Astrocyte (in vitro differentiated cells and primary cell): ENCODE results near the gene NCOA4. TPM values are rescaled to one million over a fixed set of nuclear protein-coding genes. Genes with fewer than 3 reads are reported as not detected.

Experiments
- DNase-seq: peaks from one replicate; pipeline ENCODE4 v3.0.0-alpha.2; 2010; ENCODE audit warnings: low read depth
- FAIRE-seq: peaks from 2 replicates; lab custom pipeline; 2011; peaks lifted over from hg19 to GRCh38; lab: Jason Lieb, UNC
- H2AFZ ChIP-seq: 2 replicates; pipeline ENCODE4 v1.6.0; 2012; ENCODE audit warnings: low read depth, low read length, inconsistent platforms
- H3K27ac ChIP-seq: 2 replicates; pipeline ENCODE4 v1.5.1; 2011; ENCODE audit warnings: low read depth, low read length, inconsistent platforms
- H3K27me3 ChIP-seq: 2 replicates; pipeline ENCODE4 v1.6.0; 2011; ENCODE audit warnings: low read length, inconsistent platforms; ENCODE audit not compliant: insufficient read depth
- H3K36me3 ChIP-seq: 2 replicates; pipeline ENCODE4 v1.5.1; 2011; ENCODE audit warnings: low read length, inconsistent platforms; ENCODE audit not compliant: insufficient read depth
- H3K4me1 ChIP-seq: 2 replicates; pipeline ENCODE4 v1.5.1; 2011; ENCODE audit warnings: low read length, inconsistent platforms; ENCODE audit not compliant: insufficient read depth
- H3K4me2 ChIP-seq: 2 replicates; pipeline ENCODE4 v1.6.0; 2012; ENCODE audit warnings: low read length, inconsistent platforms
- H3K4me3 ChIP-seq: 2 replicates; pipeline ENCODE4 v1.5.1; 2011; ENCODE audit warnings: low read depth, mild to moderate bottlenecking, low read length, inconsistent platforms; ENCODE audit not compliant: insufficient read depth
- H3K79me2 ChIP-seq: 2 replicates; pipeline ENCODE4 v1.6.0; 2012; ENCODE audit warnings: mild to moderate bottlenecking, low read length, inconsistent platforms; ENCODE audit not compliant: insufficient read depth
- H3K9ac ChIP-seq: 2 replicates; pipeline ENCODE4 v1.6.0; 2012; ENCODE audit warnings: mild to moderate bottlenecking, low read length, inconsistent platforms
- H3K9me3 ChIP-seq: 2 replicates; pipeline ENCODE4 v1.5.1; 2012; ENCODE audit warnings: low read depth, mild to moderate bottlenecking, low read length, inconsistent platforms; ENCODE audit not compliant: insufficient read depth
- H4K20me1 ChIP-seq: 2 replicates; pipeline ENCODE4 v1.6.0; 2012; ENCODE audit warnings: low read length, inconsistent platforms; ENCODE audit not compliant: insufficient read depth
- H3K27ac Mint-ChIP-seq: one replicate; pipeline ENCODE4 v1.8.0; 2021; ENCODE audit warnings: mild to moderate bottlenecking, mixed read lengths; ENCODE audit not compliant: unreplicated experiment
- H3K27me3 Mint-ChIP-seq: one replicate; pipeline ENCODE4 v1.8.0; 2021; ENCODE audit warnings: low read depth, mixed read lengths; ENCODE audit not compliant: unreplicated experiment
- H3K36me3 Mint-ChIP-seq: one replicate; pipeline ENCODE4 v1.8.0; 2021; ENCODE audit warnings: low read depth, mixed read lengths; ENCODE audit not compliant: unreplicated experiment
- H3K4me1 Mint-ChIP-seq: one replicate; pipeline ENCODE4 v1.8.0; 2021; ENCODE audit warnings: low read depth, mixed read lengths; ENCODE audit not compliant: unreplicated experiment
- H3K4me3 Mint-ChIP-seq: one replicate; pipeline ENCODE4 v1.8.0; 2021; ENCODE audit warnings: mild to moderate bottlenecking, moderate library complexity, mixed read lengths; ENCODE audit not compliant: unreplicated experiment
- H3K9me3 Mint-ChIP-seq: one replicate; pipeline ENCODE4 v1.8.0; 2021; ENCODE audit warnings: mild to moderate bottlenecking, mixed read lengths; ENCODE audit not compliant: unreplicated experiment
- EZH2 ChIP-seq: IDR thresholded peaks from 2 replicates; pipeline ENCODE4 v1.6.1; 2012; ENCODE audit warnings: mild to moderate bottlenecking, low read length, inconsistent platforms; ENCODE audit not compliant: insufficient read depth
- total RNA-seq: library from RNA; stranded (reverse); gene quantifications from 2 replicates; pipeline ENCODE4 v1.2.1, GENCODE V29; 2021
- TF ChIP-seq, protein P1 (sequence below): IDR thresholded peaks from 2 replicates; pipeline ENCODE4 v1.5.1; 2011; ENCODE audit warnings: low read depth, mild to moderate bottlenecking, inconsistent platforms, low read length, moderate library complexity; ENCODE audit not compliant: insufficient read depth

NCOA4 gene
- total RNA-seq, 1 donor from 2014 or later, result 120 TPM

DNA sequence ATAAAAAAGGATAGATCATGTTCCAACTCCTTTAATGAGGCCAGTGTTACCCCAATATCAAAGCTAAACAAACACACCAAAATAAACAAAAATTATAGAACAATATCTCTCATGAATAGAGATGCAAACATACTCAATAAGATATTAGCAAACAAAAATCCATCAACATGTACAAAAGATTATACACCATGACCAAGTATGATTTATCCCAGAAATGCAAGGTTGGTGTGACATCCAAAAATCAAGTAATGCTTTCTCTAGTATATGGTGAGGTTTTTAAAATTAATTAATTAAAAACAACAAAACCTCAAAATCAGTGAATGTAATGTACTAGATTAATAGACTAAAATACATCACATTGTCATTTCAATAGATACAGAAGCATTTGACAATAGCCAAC lies 26.6 kb upstream of the NCOA4 start:
- peaks cover 7% of the 10 kb centered on the region for H3K4me1 Mint-ChIP-seq
- H3K4me3 ChIP-seq, result no peak overlapping the region
- TF ChIP-seq, protein P1, sequence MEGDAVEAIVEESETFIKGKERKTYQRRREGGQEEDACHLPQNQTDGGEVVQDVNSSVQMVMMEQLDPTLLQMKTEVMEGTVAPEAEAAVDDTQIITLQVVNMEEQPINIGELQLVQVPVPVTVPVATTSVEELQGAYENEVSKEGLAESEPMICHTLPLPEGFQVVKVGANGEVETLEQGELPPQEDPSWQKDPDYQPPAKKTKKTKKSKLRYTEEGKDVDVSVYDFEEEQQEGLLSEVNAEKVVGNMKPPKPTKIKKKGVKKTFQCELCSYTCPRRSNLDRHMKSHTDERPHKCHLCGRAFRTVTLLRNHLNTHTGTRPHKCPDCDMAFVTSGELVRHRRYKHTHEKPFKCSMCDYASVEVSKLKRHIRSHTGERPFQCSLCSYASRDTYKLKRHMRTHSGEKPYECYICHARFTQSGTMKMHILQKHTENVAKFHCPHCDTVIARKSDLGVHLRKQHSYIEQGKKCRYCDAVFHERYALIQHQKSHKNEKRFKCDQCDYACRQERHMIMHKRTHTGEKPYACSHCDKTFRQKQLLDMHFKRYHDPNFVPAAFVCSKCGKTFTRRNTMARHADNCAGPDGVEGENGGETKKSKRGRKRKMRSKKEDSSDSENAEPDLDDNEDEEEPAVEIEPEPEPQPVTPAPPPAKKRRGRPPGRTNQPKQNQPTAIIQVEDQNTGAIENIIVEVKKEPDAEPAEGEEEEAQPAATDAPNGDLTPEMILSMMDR, result no peak
- TF ChIP-seq EZH2, result no peak
- H3K4me3 Mint-ChIP-seq, result no peak overlapping the region
- H3K79me2 ChIP-seq, result no peaks in the 10 kb centered on the region
- H3K9ac ChIP-seq, result no peak overlapping the region
- no peaks in the 10 kb centered on the region for H4K20me1 ChIP-seq
- DNase-seq (no peak), FAIRE-seq (no peak)
- no peaks in the 10 kb centered on the region for H3K36me3 Mint-ChIP-seq
- H3K27me3 ChIP-seq, result no peaks in the 10 kb centered on the region
- no peaks in the 10 kb centered on the region for H3K4me1 ChIP-seq
- H3K27ac ChIP-seq, result no peak overlapping the region
- no peaks in the 10 kb centered on the region for H3K36me3 ChIP-seq
- H3K9me3 Mint-ChIP-seq, result peaks cover 3% of the 10 kb centered on the region
- H3K27me3 Mint-ChIP-seq, result no peaks in the 10 kb centered on the region
- H3K27ac Mint-ChIP-seq, result no peak overlapping the region
- H3K9me3 ChIP-seq, result no peaks in the 10 kb centered on the region
- H2AFZ ChIP-seq, result no peak overlapping the region
- H3K4me2 ChIP-seq, result no peak overlapping the region

DNA sequence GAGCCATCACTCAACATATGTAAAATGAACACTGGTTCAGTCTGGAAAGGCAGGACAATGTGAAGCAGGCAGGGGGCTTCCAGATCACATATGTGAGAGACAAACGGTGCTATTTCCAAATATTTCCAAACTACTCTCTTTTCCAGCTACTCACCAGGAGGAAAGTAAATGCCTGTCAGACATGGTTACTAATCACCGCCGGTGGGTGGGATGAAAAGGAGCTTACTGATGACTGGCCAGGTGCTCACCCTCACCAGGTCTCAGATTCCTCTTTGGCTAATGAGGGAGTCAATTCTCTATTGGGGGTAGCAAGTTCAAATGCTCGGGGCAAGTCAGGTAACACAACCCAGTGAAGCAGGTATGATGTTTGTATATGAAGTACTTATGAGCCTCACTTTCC lies 25.3 kb upstream of the NCOA4 start:
- H3K36me3 Mint-ChIP-seq, result no peaks in the 10 kb centered on the region
- H3K4me3 Mint-ChIP-seq, result no peak overlapping the region
- DNase-seq (no peak), FAIRE-seq (no peak)
- Histone ChIP-seq H3K9me3 (no peaks in the 10 kb centered on the region), H3K4me3 (no peak overlapping the region), H2AFZ (no peak overlapping the region), H3K4me2 (no peak overlapping the region), H3K27ac (no peak overlapping the region), H4K20me1 (no peaks in the 10 kb centered on the region), H3K36me3 (no peaks in the 10 kb centered on the region), H3K79me2 (no peaks in the 10 kb centered on the region), H3K4me1 (no peaks in the 10 kb centered on the region), H3K9ac (no peak overlapping the region), H3K27me3 (peaks cover 5% of the 10 kb centered on the region)
- H3K9me3 Mint-ChIP-seq, result peaks cover 3% of the 10 kb centered on the region
- H3K27me3 Mint-ChIP-seq, result peaks cover 7% of the 10 kb centered on the region
- H3K4me1 Mint-ChIP-seq, result peaks cover 17% of the 10 kb centered on the region
- TF ChIP-seq, protein P1, result no peak
- no peak for TF ChIP-seq EZH2
- no peak overlapping the region for H3K27ac Mint-ChIP-seq

DNA sequence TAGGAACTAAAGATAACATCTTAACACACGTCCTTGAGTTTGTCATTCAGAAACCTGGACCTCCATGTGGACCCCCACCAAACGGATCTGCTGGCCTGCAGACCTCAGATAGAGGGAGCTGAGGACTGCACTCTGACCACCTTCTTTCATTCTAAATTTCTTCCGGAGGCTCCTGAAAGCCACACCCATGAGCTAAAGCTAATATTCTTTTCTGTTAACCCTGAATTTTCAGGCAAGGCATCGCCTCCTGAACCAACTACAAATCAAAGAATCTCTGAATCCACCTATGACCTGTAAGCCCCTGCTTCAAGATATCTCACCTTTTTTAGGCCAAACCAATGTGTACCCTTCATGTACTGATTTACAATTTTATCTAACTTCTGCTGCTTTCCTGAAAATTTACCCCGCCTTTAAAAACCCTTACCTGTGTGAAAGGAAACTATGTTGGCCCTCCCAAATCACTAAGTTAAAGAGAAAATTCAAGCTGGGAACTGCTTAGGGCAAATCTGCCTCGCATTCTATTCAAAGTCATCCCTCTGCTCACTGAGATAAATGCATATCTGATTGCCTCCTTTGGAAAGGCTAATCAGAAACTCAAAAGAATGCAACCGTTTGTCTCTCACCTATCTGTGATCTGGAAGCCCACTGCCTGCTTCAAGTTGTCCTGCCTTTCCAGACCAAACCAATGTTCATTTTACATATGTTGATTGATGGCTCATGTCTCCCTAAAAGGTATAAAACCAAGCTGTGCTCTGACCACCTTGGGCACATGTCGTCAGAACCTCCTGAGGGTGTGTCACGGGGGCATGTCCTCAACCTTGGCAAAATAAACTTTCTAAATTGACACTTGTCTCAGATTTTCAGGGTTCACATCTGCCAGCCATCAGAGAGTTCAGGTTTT lies 23.4 kb upstream of the NCOA4 start:
- Mint-ChIP-seq H3K36me3 (no peaks in the 10 kb centered on the region), H3K9me3 (peaks cover 3% of the 10 kb centered on the region), H3K27me3 (peaks cover 8% of the 10 kb centered on the region), H3K4me1 (peaks cover 18% of the 10 kb centered on the region), H3K4me3 (no peak overlapping the region), H3K27ac (no peak overlapping the region)
- Histone ChIP-seq H3K79me2 (no peaks in the 10 kb centered on the region), H3K4me1 (no peaks in the 10 kb centered on the region), H3K36me3 (no peaks in the 10 kb centered on the region), H2AFZ (no peak overlapping the region), H3K27me3 (peaks cover 5% of the 10 kb centered on the region), H3K27ac (no peak overlapping the region), H4K20me1 (no peaks in the 10 kb centered on the region), H3K4me2 (no peak overlapping the region), H3K4me3 (no peak overlapping the region), H3K9me3 (no peaks in the 10 kb centered on the region), H3K9ac (no peak overlapping the region)
- FAIRE-seq, result no peak
- TF ChIP-seq EZH2, result no peak
- TF ChIP-seq, protein P1, result no peak
- DNase-seq, result no peak
